Heart left ventricle (tissue), 16 donors: Measurements from ENCODE around the gene SUPT3H. TPM values are rescaled to one million over a fixed set of nuclear protein-coding genes. Genes with fewer than 3 reads are reported as not detected.
A peak's percentile ranks its signal among the peaks of the same experiment; 100 is the strongest.

Source experiments
- ATAC-seq, 4 donors: fragments of 200-7000 bp; cut with Tn5 transposase; one replicate each; pipeline ENCODE4 v1.9.1; 2020 to 2022; ENCODE audit warnings: moderate library complexity in 4 of 4, mild to moderate bottlenecking in 3 of 4, moderate number of reproducible peaks in 1 of 4
- DNase-seq, 5 donors: peaks; one replicate each; pipeline ENCODE4 v3.0.0-alpha.2; 2020
- H3K27ac ChIP-seq, 12 donors: fragments of 200-600 bp; sonication (generic) in 4 of 12; one replicate each; pipeline versions ENCODE4 v1.5.0 to v1.8.0; 2016 to 2022; ENCODE audit warnings: mild to moderate bottlenecking in 2 of 12
- H3K27me3 ChIP-seq, 9 donors: fragments of 200-600 bp; sonication (generic) in 2 of 9; one replicate each; pipeline versions ENCODE4 v1.5.1 to v1.8.0; 2016 to 2022; ENCODE audit warnings: mild to moderate bottlenecking in 3 of 9
- H3K36me3 ChIP-seq, 9 donors: fragments of 200-600 bp; sonication (generic) in 2 of 9; one replicate each; pipeline versions ENCODE4 v1.5.0 to v1.8.0; 2018 to 2022; ENCODE audit warnings: mild to moderate bottlenecking in 2 of 9
- H3K4me1 ChIP-seq, 12 donors: fragments of 200-600 bp; sonication (generic) in 4 of 12; one replicate each; pipeline versions ENCODE4 v1.5.0 to v1.8.0; 2016 to 2022; ENCODE audit warnings: mild to moderate bottlenecking in 3 of 12
- H3K4me3 ChIP-seq, 12 donors: fragments of 200-600 bp; sonication (generic) in 4 of 12; one replicate each; pipeline versions ENCODE4 v1.5.0 to v1.8.0; 2017 to 2022; ENCODE audit warnings: mild to moderate bottlenecking in 9 of 12, moderate library complexity in 4 of 12
- H3K9me3 ChIP-seq, 12 donors: fragments of 200-600 bp; sonication (generic) in 4 of 12; one replicate each; pipeline versions ENCODE4 v1.5.0 to v1.8.0; 2016 to 2022; ENCODE audit warnings: mild to moderate bottlenecking in 1 of 12
- POLR2A ChIP-seq, 2 donors: fragments of 450-650 bp; IDR thresholded peaks; one replicate each; pipeline ENCODE4 v1.6.1; 2017; ENCODE audit warnings: antibody characterized with exemption in 2 of 2, mild to moderate bottlenecking in 2 of 2, moderate library complexity in 2 of 2
- WGBS, 4 donors: extraction: QIAGEN DNeasy Blood & Tissue Kit in 2 of 4; methylation state at CpG; one replicate each; pipeline versions ENCODE4 v1.1.5 to v1.1.7; 2013 to 2018; 5-methylcytosine and 5-hydroxymethylcytosine counted together
- intact Hi-C, 10 donors: fragments of 100-400 bp; cut with DNase I; formaldehyde crosslinking; loops; one replicate each; pipeline versions ENCODE4 v1.11.1 to v1.14.2; 2022
- polyA plus RNA-seq, 2 donors: library from polyadenylated mRNA; stranded (reverse); fragments of 200-250 nt; gene quantifications; one replicate each; pipeline ENCODE4 v1.2.3, GENCODE V29; 2013
- total RNA-seq, 9 donors: library from RNA; depleted of rRNA in 2 of 9; stranded (reverse); fragments of >200 nt in 2 of 9; fragmentation: NEBNext Ultra II Directional in 3 of 9; extraction: Animal tissue kit (Norgen Biotek cat#: 25700) in 3 of 9; gene quantifications; one replicate each; pipeline versions ENCODE4 v1.1.0 to v1.2.4, GENCODE V29; 2016 to 2023
- TF ChIP-seq, protein P1 (sequence below), 12 donors: fragments of 200-600 bp; sonication (generic) in 4 of 12; IDR thresholded peaks; one replicate each; pipeline versions ENCODE4 v1.5.0 to v1.8.0; 2018 to 2022; ENCODE audit warnings: antibody characterized with exemption in 12 of 12, mild to moderate bottlenecking in 5 of 12
- donor health status: ischemic (EF 13 %, LVEDD 7.1; RV severe dilation, severe dysfunction).
- donor health status: healthy with polysubstance abuse.
- donor health status: DM: no; HTN: yes; CAD: no.
- donor health status: DM: no; HTN: no; CAD: no.
- donor health status: ischemic (EF 25% LVEDD 6.9; RV normal size, moderate dysfunction).
- donor health status: ischemic (EF 25% LVEDD 5.7; RV mildly dilated, moderate dysfunction).
- donor health status: healthy.
- donor health status: DM: yes; HTN: yes; CAD: no.
- donor health status: ischemic (EF 35%, LVEDD 5.7; RV mildly dilated, moderate dysfunction).
- donor health status: nonischemic (EF 11% LVEDD 7.7; RV severe dilation, severe dysfunction).
- donor health status: DM: yes; HTN: yes; CAD: no.
- donor health status: PGD.
- donor health status: ischemic (EF 29% LVEDD 5.4; RV normal size, mild dysfunction).
- donor health status: nonischemic (EF 23%, LVEDD 6.1; RV moderate dilation, normal function).

Gene SUPT3H
- total and polyA plus RNA-seq, 11 donors = 1.5 to 8.1 (median 4.1) TPM

DNA sequence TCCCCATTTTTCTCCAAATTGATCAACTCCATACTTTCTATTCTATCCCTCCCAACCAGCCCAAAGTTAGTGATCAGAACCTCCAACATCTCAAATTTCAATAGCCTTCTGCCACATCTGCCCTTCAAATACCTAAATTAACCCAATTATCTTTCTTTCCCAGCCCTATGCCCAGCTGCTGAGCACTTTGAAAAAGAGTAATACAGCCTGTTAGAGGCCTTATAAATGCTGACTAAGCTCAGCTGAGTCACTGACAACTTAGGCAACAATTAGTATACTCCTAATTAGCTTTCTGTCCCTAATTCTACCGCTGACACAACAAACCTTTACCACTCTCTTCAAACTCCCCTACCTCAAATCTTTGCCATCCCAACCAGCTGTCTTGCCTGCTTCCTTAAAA is 26.1 kb downstream of the SUPT3H start:
- no peak for TF ChIP-seq POLR2A (IDR thresholded peaks at IDR 0.05)
- TF ChIP-seq, protein P1, sequence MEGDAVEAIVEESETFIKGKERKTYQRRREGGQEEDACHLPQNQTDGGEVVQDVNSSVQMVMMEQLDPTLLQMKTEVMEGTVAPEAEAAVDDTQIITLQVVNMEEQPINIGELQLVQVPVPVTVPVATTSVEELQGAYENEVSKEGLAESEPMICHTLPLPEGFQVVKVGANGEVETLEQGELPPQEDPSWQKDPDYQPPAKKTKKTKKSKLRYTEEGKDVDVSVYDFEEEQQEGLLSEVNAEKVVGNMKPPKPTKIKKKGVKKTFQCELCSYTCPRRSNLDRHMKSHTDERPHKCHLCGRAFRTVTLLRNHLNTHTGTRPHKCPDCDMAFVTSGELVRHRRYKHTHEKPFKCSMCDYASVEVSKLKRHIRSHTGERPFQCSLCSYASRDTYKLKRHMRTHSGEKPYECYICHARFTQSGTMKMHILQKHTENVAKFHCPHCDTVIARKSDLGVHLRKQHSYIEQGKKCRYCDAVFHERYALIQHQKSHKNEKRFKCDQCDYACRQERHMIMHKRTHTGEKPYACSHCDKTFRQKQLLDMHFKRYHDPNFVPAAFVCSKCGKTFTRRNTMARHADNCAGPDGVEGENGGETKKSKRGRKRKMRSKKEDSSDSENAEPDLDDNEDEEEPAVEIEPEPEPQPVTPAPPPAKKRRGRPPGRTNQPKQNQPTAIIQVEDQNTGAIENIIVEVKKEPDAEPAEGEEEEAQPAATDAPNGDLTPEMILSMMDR (IDR thresholded peaks at IDR 0.05) = no peak
- no peaks in the 10 kb centered on the region for H3K4me1 ChIP-seq
- no peaks in the 10 kb centered on the region for H3K9me3 ChIP-seq
- no peaks in the 10 kb centered on the region for H3K36me3 ChIP-seq
- H3K27ac ChIP-seq = no peak overlapping the region
- no peak overlapping the region for H3K4me3 ChIP-seq
- H3K27me3 ChIP-seq = no peaks in the 10 kb centered on the region
- ATAC-seq = no peak
- 82 to 100% (median 97%) methylated on average over 1 of the region's 1 CpG for WGBS, 4 donors
- no peak for DNase-seq
- intact Hi-C loops = no loop called here

DNA sequence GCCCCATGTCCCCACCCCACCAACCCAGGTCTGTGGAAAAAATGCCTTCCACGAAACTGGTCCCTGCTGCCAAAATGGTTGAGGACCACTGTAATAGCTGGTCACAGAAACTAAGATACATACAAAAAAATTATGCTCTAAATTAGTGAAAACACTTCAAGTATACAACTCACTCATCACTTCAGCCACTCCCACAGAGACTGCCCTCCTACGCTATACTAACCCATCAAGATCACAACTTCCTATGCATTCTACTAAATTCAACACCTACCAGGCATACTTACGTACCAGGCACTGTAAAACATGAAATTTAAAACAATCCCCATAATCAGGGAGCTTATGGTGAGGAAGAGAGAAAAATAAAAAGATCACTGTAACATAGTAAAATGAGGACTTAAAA is 26.7 kb downstream of the SUPT3H start:
- no peak overlapping the region for H3K4me3 ChIP-seq
- no peak for DNase-seq
- no peaks in the 10 kb centered on the region for H3K4me1 ChIP-seq
- intact Hi-C loops = no loop called here
- TF ChIP-seq, protein P1 (IDR thresholded peaks at IDR 0.05) = no peak
- TF ChIP-seq POLR2A (IDR thresholded peaks at IDR 0.05) = no peak
- H3K27me3 ChIP-seq = no peaks in the 10 kb centered on the region
- H3K27ac ChIP-seq = no peak overlapping the region
- ATAC-seq = no peak
- H3K9me3 ChIP-seq = no peaks in the 10 kb centered on the region
- WGBS, 4 donors = 93 to 99% (median 97%) methylated on average over 3 of the region's 3 CpGs
- no peaks in the 10 kb centered on the region for H3K36me3 ChIP-seq

DNA sequence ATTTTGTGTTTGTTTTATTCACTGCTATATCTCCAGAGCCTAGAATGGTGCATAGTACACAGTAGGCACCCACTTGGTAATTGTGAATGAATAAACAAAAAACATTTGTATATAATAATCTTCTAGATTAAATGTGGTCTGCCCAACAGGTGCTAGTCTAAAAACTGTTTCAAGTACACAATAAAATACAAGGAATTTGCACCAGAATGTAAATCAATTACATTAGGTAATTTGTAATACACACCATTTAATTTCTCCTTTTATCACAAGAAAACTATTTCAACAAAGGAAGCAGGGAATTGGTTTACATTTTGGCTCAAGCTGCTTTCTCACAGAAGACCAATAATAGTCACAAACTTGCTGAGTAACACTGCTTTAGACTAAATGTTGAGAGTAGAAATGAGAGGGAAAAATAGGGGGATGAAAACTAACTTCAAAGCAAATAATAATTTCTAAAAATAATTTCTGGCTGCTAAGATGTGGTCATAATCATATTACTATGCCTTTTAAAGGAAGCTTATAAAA is 27.5 kb downstream of the SUPT3H start:
- H3K27ac ChIP-seq = no peak overlapping the region
- no peaks in the 10 kb centered on the region for H3K4me1 ChIP-seq
- intact Hi-C loops = no loop called here
- no peaks in the 10 kb centered on the region for H3K36me3 ChIP-seq
- no peak for DNase-seq
- H3K27me3 ChIP-seq = no peaks in the 10 kb centered on the region
- H3K4me3 ChIP-seq = no peak overlapping the region
- no peak for ATAC-seq
- no peaks in the 10 kb centered on the region for H3K9me3 ChIP-seq
- no peak for TF ChIP-seq POLR2A (IDR thresholded peaks at IDR 0.05)

GRCh38 chr6:45344900-45345299 is 32.8 kb downstream of the SUPT3H start:
- Histone ChIP-seq H3K9me3 (no peaks in the 10 kb centered on the region), H3K4me1 (no peaks in the 10 kb centered on the region), H3K4me3 (no peak overlapping the region), H3K36me3 (no peaks in the 10 kb centered on the region), H3K27me3 (no peaks in the 10 kb centered on the region), H3K27ac (no peak overlapping the region)
- WGBS, 4 donors = 81 to 93% (median 89%) methylated on average over 2 of the region's 2 CpGs
- intact Hi-C loops = no loop called here
- ATAC-seq (no peak), DNase-seq (no peak)
- TF ChIP-seq POLR2A (IDR thresholded peaks at IDR 0.05) = no peak
- TF ChIP-seq, protein P1 (IDR thresholded peaks at IDR 0.05) = no peak

- no peaks in the 10 kb centered on the region for H3K9me3 ChIP-seq
- H3K4me1 ChIP-seq = peaks cover 0 to 7% (median 0%) of the 10 kb centered on the region in 12 donors
- no peak for ATAC-seq
- TF ChIP-seq, protein P1 (IDR thresholded peaks at IDR 0.05) = no peak
- TF ChIP-seq POLR2A (IDR thresholded peaks at IDR 0.05) = no peak
- no peak for DNase-seq
- peak overlapping the region in 1 of 12 donors; percentile 30 for H3K27ac ChIP-seq
- no peaks in the 10 kb centered on the region for H3K36me3 ChIP-seq
- H3K27me3 ChIP-seq = no peaks in the 10 kb centered on the region
- intact Hi-C loops = no loop called here
- H3K4me3 ChIP-seq = peak overlapping the region in 10 of 12 donors; percentile 18 to 48 (median 37)
Observed at GRCh38 chr6:45328523-45328922, 49.2 kb downstream of the SUPT3H start.
